Measurements from ENCODE around the gene TRIM41. TPM values are rescaled to one million over a fixed set of nuclear protein-coding genes. Genes with fewer than 3 reads are reported as not detected.

The TRIM41 gene
- total and polyA plus RNA-seq, 9 of the 15 experiments (the other 6 are each of a cell fraction or from before 2014, with no cell fraction given), result 1.8 to 47.6 (median 20.9) TPM

GRCh38 chr5:181222630-181223057, 437 bp upstream of the TRIM41 start (continued):
- TF ChIP-seq ZNF780A (CRISPR knock-in tag; IDR thresholded peaks at IDR 0.05) (no peak), ZBTB8A (IDR thresholded peaks at IDR 0.05; ENCODE audit: partially characterized antibody) (no peak), ZNF347 (CRISPR knock-in tag; IDR thresholded peaks at IDR 0.05; ENCODE audit: low read depth) (no peak), ZNF134 (CRISPR knock-in tag; conservative IDR thresholded peaks at IDR 0.05) (no peak), FOSL1 (tag; conservative IDR thresholded peaks at IDR 0.05) (no peak; the same call in 1 of the 2 replicates), ZNF24 (IDR thresholded peaks at IDR 0.05) (0 out of 2 replicates have a peak, but pooled peaks have one; percentile 91), CHD4 (IDR thresholded peaks at IDR 0.05; ENCODE audit: insufficient read depth, insufficient replicate concordance, low read depth, low read length, poor library complexity, severe bottlenecking) (peak; percentile 18), ELF1 (tag; IDR thresholded peaks at IDR 0.05) (no peak), ETS2 (tag; IDR thresholded peaks at IDR 0.05; ENCODE audit: borderline replicate concordance, poor library complexity, severe bottlenecking) (no peak), E2F3 (CRISPR knock-in tag; IDR thresholded peaks at IDR 0.05) (no peak), ZNF324 (CRISPR knock-in tag; IDR thresholded peaks at IDR 0.05) (0 out of 2 replicates have a peak, but pooled peaks have one; percentile 40), SUPT5H (IDR thresholded peaks at IDR 0.05) (0 out of 2 replicates have a peak, but pooled peaks have one; percentile 59), PHB (CRISPR knock-in tag; IDR thresholded peaks at IDR 0.05) (0 out of 2 replicates have a peak, but pooled peaks have one; percentile 55), ZNF408 (CRISPR knock-in tag; IDR thresholded peaks at IDR 0.05; ENCODE audit: low read depth) (no peak), CHCHD3 (CRISPR knock-in tag; IDR thresholded peaks at IDR 0.05) (no peak), ZNF41 (CRISPR knock-in tag; conservative IDR thresholded peaks at IDR 0.05) (0 out of 2 replicates have a peak, but pooled peaks have one; percentile 36), ZNF583 (CRISPR knock-in tag; IDR thresholded peaks at IDR 0.05) (peak; percentile 76), FOXJ2 (tag; IDR thresholded peaks at IDR 0.05) (peak; percentile 53; the same call in 1 of the 2 replicates), ZFPM2 (CRISPR knock-in tag; IDR thresholded peaks at IDR 0.05) (no peak), SAFB2 (IDR thresholded peaks at IDR 0.05; ENCODE audit: borderline replicate concordance, low read depth, low read length, severe bottlenecking) (no peak)
- TF ChIP-seq, protein P1, sequence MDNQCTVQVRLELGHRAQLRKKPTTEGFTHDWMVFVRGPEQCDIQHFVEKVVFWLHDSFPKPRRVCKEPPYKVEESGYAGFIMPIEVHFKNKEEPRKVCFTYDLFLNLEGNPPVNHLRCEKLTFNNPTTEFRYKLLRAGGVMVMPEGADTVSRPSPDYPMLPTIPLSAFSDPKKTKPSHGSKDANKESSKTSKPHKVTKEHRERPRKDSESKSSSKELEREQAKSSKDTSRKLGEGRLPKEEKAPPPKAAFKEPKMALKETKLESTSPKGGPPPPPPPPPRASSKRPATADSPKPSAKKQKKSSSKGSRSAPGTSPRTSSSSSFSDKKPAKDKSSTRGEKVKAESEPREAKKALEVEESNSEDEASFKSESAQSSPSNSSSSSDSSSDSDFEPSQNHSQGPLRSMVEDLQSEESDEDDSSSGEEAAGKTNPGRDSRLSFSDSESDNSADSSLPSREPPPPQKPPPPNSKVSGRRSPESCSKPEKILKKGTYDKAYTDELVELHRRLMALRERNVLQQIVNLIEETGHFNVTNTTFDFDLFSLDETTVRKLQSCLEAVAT (IDR thresholded peaks at IDR 0.05), result peak in 1 of 2 experiments; percentile 46; a peak in 1 of 4 replicates
- TF ChIP-seq, protein P2, sequence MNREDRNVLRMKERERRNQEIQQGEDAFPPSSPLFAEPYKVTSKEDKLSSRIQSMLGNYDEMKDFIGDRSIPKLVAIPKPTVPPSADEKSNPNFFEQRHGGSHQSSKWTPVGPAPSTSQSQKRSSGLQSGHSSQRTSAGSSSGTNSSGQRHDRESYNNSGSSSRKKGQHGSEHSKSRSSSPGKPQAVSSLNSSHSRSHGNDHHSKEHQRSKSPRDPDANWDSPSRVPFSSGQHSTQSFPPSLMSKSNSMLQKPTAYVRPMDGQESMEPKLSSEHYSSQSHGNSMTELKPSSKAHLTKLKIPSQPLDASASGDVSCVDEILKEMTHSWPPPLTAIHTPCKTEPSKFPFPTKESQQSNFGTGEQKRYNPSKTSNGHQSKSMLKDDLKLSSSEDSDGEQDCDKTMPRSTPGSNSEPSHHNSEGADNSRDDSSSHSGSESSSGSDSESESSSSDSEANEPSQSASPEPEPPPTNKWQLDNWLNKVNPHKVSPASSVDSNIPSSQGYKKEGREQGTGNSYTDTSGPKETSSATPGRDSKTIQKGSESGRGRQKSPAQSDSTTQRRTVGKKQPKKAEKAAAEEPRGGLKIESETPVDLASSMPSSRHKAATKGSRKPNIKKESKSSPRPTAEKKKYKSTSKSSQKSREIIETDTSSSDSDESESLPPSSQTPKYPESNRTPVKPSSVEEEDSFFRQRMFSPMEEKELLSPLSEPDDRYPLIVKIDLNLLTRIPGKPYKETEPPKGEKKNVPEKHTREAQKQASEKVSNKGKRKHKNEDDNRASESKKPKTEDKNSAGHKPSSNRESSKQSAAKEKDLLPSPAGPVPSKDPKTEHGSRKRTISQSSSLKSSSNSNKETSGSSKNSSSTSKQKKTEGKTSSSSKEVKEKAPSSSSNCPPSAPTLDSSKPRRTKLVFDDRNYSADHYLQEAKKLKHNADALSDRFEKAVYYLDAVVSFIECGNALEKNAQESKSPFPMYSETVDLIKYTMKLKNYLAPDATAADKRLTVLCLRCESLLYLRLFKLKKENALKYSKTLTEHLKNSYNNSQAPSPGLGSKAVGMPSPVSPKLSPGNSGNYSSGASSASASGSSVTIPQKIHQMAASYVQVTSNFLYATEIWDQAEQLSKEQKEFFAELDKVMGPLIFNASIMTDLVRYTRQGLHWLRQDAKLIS (CRISPR knock-in tag; IDR thresholded peaks at IDR 0.05), result 0 out of 2 replicates have a peak, but pooled peaks have one; percentile 78
- TF ChIP-seq, protein P3, sequence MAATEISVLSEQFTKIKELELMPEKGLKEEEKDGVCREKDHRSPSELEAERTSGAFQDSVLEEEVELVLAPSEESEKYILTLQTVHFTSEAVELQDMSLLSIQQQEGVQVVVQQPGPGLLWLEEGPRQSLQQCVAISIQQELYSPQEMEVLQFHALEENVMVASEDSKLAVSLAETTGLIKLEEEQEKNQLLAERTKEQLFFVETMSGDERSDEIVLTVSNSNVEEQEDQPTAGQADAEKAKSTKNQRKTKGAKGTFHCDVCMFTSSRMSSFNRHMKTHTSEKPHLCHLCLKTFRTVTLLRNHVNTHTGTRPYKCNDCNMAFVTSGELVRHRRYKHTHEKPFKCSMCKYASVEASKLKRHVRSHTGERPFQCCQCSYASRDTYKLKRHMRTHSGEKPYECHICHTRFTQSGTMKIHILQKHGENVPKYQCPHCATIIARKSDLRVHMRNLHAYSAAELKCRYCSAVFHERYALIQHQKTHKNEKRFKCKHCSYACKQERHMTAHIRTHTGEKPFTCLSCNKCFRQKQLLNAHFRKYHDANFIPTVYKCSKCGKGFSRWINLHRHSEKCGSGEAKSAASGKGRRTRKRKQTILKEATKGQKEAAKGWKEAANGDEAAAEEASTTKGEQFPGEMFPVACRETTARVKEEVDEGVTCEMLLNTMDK (IDR thresholded peaks at IDR 0.05; ENCODE audit: borderline replicate concordance, insufficient read depth, low read depth, low read length, poor library complexity, severe bottlenecking), result no peak

Measured in K562 (cell line).